8988T (cell line): Measurements from ENCODE around the gene PQBP1.
A peak's percentile ranks its signal among the peaks of the same experiment; 100 is the strongest.

Source experiments
- DNase-seq: peaks from one replicate; pipeline ENCODE4 v3.0.0; 2011

Gene PQBP1

DNA sequence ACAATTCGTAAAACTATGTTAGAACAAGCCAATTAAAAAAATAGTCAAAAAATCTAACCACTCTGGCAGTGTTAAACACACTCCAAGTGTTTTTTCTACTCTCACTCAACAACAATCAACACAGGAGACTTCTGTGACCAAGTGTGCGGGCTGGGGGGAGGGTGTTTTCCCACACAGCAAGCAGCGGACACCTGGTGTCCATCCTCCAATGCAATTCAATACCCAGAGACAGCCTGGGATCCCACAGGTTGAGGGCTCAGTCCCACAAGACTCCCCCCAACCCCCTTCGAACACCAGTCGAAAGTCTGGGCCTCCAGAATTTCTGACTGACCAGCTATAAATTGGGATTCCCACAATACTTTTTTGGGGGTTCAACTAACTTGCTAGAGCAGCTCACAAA lies 29.4 kb downstream of the PQBP1 start:
- no peak for DNase-seq

- DNase-seq, result no peak
Measured at GRCh38 chrX:48927736-48928382, 30.1 kb downstream of the PQBP1 start.

GRCh38 chrX:48933757-48934156 lies 36.0 kb downstream of the PQBP1 start:
- DNase-seq, result no peak

DNA sequence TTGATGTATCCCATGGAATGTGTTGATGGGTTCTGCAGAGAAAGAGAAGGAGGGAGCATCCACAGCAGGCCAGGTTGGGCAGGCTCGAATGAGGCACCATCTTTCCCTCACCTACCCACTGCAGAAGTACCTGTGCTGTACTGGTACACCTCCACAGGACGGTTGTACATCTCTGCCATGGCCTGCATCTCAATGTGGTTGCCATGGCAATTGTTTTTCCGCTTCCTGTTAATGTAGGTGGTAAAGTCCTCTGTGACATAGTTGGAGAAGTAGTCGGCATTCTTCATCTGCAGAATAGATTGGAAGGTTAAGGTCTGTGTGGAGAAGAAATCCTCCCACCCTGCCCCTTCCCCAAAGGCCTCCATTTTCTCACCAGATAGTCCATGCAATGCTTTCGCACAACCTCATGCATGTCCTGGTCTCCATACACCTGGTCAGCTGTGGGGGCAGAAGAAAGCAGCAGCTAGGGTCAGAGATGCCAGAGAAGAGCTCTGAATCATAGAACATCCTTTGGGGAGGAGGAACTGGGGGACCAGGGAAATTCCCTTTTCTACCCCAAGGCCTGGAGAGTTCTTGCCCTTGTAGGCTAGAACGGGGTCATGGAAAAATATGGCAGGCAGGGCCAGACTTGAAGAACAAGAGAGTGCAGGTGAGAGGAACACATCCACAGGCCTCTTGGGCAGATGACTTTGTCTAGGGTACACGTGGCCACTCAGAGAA lies 37.0 kb downstream of the PQBP1 start:
- DNase-seq, result no peak

DNA sequence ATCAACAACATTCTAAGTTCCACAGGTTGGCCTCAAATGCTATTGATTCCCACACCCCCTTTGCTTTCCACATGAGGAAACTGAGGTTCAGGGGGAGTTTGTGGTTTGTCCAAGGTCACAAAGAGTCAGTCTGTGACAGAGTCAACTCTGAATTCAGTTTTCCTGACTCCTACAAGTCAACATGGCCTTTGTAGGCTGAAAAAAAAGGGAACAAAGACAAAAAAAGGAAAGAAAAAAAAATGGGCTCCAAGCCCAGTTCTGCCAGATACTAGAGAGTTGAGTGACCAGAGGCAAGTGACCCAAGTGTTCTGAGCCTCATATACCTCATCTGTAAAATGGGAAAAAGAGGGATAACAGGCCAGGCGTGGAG lies 37.6 kb downstream of the PQBP1 start:
- no peak for DNase-seq

GRCh38 chrX:48936429-48937053 lies 38.8 kb downstream of the PQBP1 start:
- no peak for DNase-seq

GRCh38 chrX:48937054-48937907 lies 39.6 kb downstream of the PQBP1 start:
- DNase-seq, result no peak

- no peak for DNase-seq
Measured at GRCh38 chrX:48938721-48939425, 41.1 kb downstream of the PQBP1 start.

- DNase-seq, result no peak
Measured at GRCh38 chrX:48939524-48940228, 41.9 kb downstream of the PQBP1 start.

- no peak for DNase-seq
Measured at GRCh38 chrX:48940404-48940955, 42.8 kb downstream of the PQBP1 start.

- DNase-seq, result no peak
Measured at GRCh38 chrX:48942895-48943294, 45.2 kb downstream of the PQBP1 start.

- peak; percentile 74 for DNase-seq
Measured at GRCh38 chrX:48945517-48946348, 48.0 kb downstream of the PQBP1 start.

- no peak for DNase-seq
Measured at GRCh38 chrX:48948589-48948988, 50.9 kb downstream of the PQBP1 start.
